Ovary (tissue), 3 donors: ENCODE measurements around the gene PGPEP1.

Experiments used
- CTCF ChIP-seq, 3 donors: fragments of 450-650 bp in 2 of 3; fragments of 200-600 bp in 1 of 3; IDR thresholded peaks; one replicate each; pipeline versions ENCODE4 v1.5.1 to v1.8.0; 2016 to 2022; ENCODE audit warnings: antibody characterized with exemption in 3 of 3, mild to moderate bottlenecking in 1 of 3
- EP300 ChIP-seq: sonication (generic); formaldehyde crosslinking; IDR thresholded peaks from one replicate; pipeline ENCODE4 v1.6.1; 2017; ENCODE audit warnings: antibody characterized with exemption
- POLR2A ChIP-seq: fragments of 450-650 bp; IDR thresholded peaks from one replicate; pipeline ENCODE4 v1.6.1; 2017; ENCODE audit warnings: antibody characterized with exemption, mild to moderate bottlenecking, moderate library complexity
- donor health status: DM: no; HTN: no; CAD: no.

- TF ChIP-seq POLR2A = no peak
- no peak for TF ChIP-seq CTCF (IDR thresholded peaks at IDR 0.05)
- no peak for TF ChIP-seq EP300
Measured at GRCh38 chr19:18293642-18294466, 46.5 kb upstream of the PGPEP1 start.
